WTC11 (cell line): ENCODE results near the gene PTGIS.

Source experiments
- ZNF317 ChIP-seq: sonication (generic); formaldehyde crosslinking; IDR thresholded peaks from 2 replicates; pipeline ENCODE4 v1.8.1; 2023; ENCODE audit warnings: low read depth, mild to moderate bottlenecking, moderate library complexity, missing genetic modification reagents, borderline replicate concordance
- TF ChIP-seq, protein P1 (sequence below): fragments of 200-600 bp; IDR thresholded peaks from 2 replicates; pipeline ENCODE4 v1.8.0; 2022; ENCODE audit warnings: antibody characterized with exemption
- TF ChIP-seq, protein P2 (sequence below): sonication (generic); formaldehyde crosslinking; IDR thresholded peaks from 2 replicates; pipeline ENCODE4 v1.8.0; 2022; ENCODE audit warnings: mild to moderate bottlenecking, missing genetic modification reagents
- TF ChIP-seq, protein P3 (sequence below): sonication (generic); formaldehyde crosslinking; conservative IDR thresholded peaks from 2 replicates; pipeline ENCODE4 v1.8.1; 2023; ENCODE audit warnings: mild to moderate bottlenecking, low read depth, missing genetic modification reagents, moderate library complexity

DNA sequence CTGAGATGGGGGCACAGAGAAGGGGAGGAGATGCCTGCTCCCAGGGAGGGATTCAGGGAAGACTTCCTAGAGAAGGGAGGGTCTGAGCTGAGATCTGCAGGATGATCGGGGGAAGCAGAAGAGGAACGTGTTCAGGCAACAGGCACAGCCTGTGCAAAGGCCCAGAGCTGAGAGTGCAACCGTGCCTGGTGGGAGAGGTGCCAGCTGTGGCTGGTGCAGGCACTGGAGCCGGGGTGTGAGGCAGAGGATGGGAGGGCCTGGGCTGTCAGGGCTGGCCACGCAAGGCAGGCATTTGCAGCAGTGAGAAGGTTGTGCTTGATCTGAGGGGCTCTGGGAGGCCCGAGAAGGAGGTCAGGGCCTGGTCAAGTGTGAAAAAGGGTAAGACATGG lies 27.7 kb downstream of the PTGIS start:
- TF ChIP-seq ZNF317 (CRISPR knock-in tag): no peak
- TF ChIP-seq, protein P1, sequence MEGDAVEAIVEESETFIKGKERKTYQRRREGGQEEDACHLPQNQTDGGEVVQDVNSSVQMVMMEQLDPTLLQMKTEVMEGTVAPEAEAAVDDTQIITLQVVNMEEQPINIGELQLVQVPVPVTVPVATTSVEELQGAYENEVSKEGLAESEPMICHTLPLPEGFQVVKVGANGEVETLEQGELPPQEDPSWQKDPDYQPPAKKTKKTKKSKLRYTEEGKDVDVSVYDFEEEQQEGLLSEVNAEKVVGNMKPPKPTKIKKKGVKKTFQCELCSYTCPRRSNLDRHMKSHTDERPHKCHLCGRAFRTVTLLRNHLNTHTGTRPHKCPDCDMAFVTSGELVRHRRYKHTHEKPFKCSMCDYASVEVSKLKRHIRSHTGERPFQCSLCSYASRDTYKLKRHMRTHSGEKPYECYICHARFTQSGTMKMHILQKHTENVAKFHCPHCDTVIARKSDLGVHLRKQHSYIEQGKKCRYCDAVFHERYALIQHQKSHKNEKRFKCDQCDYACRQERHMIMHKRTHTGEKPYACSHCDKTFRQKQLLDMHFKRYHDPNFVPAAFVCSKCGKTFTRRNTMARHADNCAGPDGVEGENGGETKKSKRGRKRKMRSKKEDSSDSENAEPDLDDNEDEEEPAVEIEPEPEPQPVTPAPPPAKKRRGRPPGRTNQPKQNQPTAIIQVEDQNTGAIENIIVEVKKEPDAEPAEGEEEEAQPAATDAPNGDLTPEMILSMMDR: no peak
- TF ChIP-seq, protein P2, sequence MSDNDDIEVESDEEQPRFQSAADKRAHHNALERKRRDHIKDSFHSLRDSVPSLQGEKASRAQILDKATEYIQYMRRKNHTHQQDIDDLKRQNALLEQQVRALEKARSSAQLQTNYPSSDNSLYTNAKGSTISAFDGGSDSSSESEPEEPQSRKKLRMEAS (CRISPR knock-in tag): no peak
- TF ChIP-seq, protein P3, sequence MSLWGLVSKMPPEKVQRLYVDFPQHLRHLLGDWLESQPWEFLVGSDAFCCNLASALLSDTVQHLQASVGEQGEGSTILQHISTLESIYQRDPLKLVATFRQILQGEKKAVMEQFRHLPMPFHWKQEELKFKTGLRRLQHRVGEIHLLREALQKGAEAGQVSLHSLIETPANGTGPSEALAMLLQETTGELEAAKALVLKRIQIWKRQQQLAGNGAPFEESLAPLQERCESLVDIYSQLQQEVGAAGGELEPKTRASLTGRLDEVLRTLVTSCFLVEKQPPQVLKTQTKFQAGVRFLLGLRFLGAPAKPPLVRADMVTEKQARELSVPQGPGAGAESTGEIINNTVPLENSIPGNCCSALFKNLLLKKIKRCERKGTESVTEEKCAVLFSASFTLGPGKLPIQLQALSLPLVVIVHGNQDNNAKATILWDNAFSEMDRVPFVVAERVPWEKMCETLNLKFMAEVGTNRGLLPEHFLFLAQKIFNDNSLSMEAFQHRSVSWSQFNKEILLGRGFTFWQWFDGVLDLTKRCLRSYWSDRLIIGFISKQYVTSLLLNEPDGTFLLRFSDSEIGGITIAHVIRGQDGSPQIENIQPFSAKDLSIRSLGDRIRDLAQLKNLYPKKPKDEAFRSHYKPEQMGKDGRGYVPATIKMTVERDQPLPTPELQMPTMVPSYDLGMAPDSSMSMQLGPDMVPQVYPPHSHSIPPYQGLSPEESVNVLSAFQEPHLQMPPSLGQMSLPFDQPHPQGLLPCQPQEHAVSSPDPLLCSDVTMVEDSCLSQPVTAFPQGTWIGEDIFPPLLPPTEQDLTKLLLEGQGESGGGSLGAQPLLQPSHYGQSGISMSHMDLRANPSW (CRISPR knock-in tag): no peak
